Activated CD4-positive, alpha-beta T cell treated with anti-CD3 and anti-CD28 coated beads for 1 hour (primary cell): ENCODE results near the gene ADGRG6.
"Not testable (repeated sequence)": the region's sequence is repeated elsewhere in the genome, so short reads cannot be mapped to it uniquely, and the experiment has no call there.

Source experiments
- DNase-seq: peaks from one replicate; pipeline ENCODE4 v3.0.0-alpha.2; 2020

Gene ADGRG6

GRCh38 chr6:142452993-142453392 lies 151.2 kb downstream of the ADGRG6 start:
- no peak for DNase-seq

GRCh38 chr6:142454196-142454595 lies 152.4 kb downstream of the ADGRG6 start:
- not testable (repeated sequence) for DNase-seq

DNA sequence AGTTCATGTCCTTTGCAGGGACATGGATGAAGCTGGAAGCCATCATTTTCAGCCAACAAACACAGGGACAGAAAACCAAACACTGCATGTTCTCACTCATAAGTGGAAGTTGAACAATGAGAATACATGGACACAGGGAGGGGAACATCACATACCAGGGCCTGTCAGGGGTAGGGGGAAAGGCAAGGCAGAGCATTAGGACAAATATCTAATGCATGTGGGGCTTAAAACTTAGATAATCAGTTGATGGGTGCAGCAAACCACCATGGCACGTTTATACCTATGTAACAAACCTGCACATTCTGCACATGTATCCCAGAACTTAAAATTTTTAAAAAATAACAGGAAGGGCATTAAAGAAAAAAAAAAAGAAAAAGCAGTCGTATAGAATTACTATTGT lies 153.0 kb downstream of the ADGRG6 start:
- not testable (repeated sequence) for DNase-seq

- DNase-seq = no peak
These were observed 154.3 kb downstream of the ADGRG6 start for GRCh38 chr6:142455957-142456589.

- no peak for DNase-seq
These were observed 156.0 kb downstream of the ADGRG6 start for GRCh38 chr6:142457638-142458406.

- no peak for DNase-seq
These were observed 157.0 kb downstream of the ADGRG6 start for GRCh38 chr6:142458836-142459235.

DNA sequence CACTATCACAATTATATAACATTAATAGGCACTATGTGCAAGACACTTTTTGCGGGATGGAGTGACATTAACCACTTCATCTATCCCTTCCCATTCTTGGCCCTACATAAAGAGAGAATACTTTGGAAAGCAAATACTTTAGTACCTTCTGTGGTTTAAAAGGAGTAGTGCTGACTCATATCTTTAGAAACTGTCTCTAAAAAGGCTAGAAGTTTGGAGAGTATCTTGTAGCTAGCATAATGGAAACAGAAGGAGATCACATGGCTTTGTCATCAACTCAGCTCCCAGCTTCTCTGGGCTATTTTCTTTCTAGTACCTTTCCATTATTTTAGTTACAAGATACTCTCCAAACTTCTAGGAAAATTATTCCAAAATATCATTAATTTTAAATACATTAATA lies 157.5 kb downstream of the ADGRG6 start:
- DNase-seq = no peak

DNA sequence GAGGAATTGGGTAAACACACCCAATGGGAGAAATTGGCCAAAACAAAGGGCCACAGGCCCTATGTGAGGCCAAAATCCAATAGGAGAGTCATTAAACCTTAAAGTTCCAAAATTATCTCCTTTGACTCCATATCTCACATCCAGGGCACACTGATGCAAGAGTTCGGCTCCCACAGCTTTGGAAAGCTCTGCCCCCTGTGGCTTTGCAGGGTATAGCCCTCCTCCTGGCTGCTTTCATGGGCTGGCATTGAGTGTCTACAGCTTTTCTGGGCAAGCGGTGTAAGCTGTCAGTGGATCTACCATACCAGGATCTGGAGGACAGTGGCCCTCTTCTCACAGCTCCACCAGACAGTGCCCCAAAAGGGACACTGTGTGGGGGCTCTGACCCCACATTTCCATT lies 160.5 kb downstream of the ADGRG6 start:
- no peak for DNase-seq

DNA sequence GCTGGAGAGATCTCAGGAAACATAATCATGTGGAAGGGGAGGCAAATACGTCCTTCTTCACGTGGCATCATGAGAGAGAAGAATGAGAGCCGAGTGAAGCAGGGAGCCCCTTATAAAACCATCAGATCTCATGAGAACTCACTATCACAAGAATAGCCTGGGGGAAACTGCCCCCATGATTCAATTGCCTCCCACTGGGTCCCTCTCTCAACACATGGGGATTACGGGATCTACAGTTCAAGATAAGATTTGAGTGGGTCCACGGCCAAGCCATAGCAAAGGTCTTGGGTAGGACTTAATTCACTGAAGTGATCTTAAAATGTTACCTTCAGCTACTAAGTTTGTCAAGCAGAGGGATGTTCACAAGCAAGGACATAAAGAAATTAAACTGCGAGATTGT lies 162.2 kb downstream of the ADGRG6 start:
- DNase-seq = no peak

DNA sequence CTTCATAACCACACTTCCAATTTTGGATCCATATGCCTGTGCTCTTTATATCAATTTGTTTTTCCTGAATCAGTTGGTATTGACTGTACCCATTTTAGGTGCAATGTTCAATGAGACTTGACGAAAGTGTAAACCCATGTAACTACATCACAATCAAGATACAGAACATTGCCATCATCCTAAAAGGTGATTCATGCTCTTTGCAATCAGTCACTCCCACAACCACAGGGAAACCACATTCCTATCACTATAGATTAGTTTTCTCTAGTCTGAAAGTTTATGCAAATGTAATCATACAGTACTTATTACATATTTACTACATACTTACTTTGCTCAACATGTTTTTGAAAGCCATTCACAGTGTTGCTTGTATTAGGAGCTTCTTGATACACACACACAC lies 167.4 kb downstream of the ADGRG6 start:
- no peak for DNase-seq

GRCh38 chr6:142470421-142470820 lies 168.6 kb downstream of the ADGRG6 start:
- no peak for DNase-seq

DNA sequence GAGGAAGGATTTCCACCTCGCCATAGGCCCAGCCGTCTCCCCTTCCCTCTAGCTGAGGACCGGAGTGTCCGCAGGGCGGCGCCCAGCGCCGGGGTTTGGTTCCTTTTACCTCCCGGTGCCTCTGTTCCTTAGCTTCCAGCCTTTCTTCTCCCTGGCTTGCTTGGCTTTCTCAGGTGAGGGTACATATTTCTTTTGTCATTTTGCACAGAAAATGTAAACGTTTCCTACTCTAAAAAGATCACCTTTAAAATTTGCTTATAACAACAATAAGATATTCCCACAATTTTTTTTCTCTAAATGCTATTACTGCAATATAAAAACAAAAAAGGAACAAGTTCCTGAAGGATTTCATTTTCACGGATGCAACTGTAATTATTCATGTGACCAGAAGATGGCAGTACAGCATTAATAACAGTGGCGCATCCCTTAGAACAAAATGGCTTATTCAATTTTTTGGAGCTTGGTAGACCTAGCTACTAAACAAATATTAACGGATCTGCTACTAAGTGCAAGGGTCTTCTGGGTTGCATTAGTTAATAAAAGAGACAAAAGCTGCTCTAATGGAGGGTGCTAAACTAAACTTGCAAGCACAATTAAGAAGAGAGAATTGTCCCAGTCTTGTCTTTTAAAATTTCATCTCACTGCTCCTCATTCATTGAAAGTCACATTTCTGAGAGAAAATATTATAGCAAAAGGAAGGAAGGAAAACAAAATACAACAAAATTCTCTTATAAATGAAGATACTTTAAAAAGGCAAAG lies 172.9 kb downstream of the ADGRG6 start:
- DNase-seq = no peak

DNA sequence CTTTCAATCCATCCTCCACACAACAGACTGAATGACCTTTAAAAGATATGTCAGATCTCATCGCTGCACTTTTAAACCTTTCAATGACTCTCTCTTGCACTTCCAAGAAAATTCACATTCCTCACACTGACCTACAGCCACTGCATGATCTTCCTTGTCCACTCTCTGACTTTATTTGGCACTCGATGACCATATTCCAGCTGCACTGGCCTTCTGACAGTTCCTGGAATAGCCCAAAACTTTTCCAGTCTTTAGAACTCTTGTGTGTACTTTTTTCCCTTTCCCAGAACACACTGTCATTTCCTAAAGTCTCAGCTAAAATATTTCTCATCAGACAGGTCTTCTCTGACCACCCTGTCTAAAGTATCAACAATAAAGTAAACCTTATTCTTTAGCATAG lies 174.6 kb downstream of the ADGRG6 start:
- no peak for DNase-seq

DNA sequence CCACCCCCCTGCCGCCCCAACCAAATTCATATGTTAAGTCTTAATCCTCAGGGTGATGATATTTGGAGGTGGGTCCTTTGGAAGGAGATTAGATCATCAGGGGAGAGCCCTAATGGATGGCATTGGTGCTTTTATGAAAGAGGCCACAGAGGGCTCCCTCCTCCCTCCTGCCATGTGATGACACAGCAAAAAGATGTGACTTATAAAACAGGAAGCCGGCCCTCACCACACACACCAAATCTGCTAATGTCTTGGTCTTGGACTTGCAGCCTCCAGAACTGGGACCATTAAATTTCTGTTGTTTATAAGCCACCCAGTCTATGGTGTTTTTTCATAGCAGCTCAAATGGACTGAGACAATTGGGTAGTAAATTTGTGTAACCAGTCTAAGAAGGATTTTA lies 176.3 kb downstream of the ADGRG6 start:
- DNase-seq = no peak

DNA sequence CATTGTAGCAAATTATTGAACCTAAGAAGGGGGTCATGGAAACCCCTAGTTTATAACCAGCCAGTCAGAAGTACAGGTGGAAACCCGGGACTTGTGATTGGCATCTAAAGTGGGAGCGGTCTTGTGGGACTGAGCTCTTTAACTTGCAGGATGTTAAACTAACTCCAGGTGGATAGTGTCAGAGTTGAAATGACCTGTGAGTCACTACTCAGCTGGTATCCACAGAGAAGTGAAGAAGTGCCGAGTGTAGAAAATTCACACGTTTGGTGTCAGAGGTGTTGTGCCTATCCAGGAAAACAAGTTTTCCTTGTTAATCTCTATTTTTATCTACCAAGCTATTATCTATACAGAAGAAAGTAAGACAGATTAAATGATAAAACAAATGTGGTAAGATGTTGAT lies 179.7 kb downstream of the ADGRG6 start:
- DNase-seq = no peak

GRCh38 chr6:142482249-142482648 lies 180.4 kb downstream of the ADGRG6 start:
- no peak for DNase-seq

DNA sequence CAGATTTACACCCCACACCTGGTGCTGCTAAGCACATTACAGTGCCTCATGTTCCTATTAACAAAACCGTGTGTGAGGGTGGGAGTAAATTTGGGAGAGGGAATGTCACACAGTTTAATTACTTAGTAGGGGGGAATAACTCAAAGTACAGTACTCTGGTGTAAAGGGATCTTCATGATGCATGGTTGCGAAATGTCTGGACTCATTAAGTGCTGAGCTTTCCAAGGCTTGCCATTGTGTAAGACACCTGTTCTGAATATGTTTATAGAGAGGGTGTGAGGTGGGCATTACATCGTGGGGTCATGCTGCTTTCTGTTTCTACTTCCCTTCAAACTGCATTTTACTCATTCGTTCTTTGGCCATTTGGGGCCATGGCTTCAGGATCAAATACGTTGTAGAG lies 181.2 kb downstream of the ADGRG6 start:
- no peak for DNase-seq

DNA sequence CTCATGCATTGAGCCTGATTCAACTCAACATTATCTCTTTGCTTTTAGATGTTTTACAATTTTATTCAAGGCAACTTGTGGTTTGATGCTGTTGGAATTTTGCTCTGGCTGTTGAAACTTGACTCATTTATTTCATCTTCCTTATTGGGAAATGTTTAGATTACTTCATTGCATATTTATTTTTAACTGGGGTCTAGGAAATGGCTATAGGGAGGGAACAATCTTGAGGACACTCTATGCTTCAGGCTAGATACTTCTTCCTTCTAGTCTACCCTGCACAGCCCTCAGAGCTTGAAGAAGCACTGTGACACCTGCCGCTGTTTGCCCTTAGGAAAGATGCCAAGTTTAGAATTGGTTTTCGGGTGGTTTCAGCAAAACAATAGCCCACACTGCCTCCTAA lies 183.4 kb downstream of the ADGRG6 start:
- DNase-seq = no peak

GRCh38 chr6:142489722-142490610 lies 188.2 kb downstream of the ADGRG6 start:
- no peak for DNase-seq
